DMS53 treated with DMSO at 0.1 percent for 48 hours (cell line): ENCODE results near the gene FIGN.

Experiments used
- DNase-seq: peaks from one replicate; lab custom pipeline; 2025; ENCODE audit not compliant: unreplicated experiment; lab: John Stamatoyannopoulos, UW

Gene FIGN

GRCh38 chr2:163617517-163617916 lies 118.3 kb downstream of the FIGN start:
- DNase-seq: no peak

GRCh38 chr2:163613266-163613731 lies 122.5 kb downstream of the FIGN start:
- no peak for DNase-seq

- DNase-seq: no peak
These were observed 123.5 kb downstream of the FIGN start for GRCh38 chr2:163612332-163612731.

DNA sequence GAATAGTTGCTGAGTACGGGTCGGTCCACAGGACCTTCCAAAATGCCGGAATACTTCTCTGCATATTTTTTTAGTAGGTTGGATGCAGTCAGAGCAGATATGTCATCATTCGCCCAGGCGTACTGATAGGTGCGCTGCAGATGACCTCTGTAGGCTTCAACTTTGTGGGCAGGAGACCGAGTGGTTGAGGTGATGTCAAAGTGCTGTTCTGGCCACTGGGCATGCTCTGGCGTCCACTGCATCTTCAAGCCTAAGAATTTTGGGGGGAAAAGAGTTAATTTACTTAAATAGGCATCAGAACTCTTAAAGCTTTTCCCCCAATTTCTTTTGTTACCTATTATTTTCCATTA lies 124.3 kb downstream of the FIGN start:
- no peak for DNase-seq

- no peak for DNase-seq
These were observed 124.8 kb downstream of the FIGN start for GRCh38 chr2:163610817-163611556.

- no peak for DNase-seq
These were observed 128.2 kb downstream of the FIGN start for GRCh38 chr2:163607630-163608029.

GRCh38 chr2:163606878-163607277 lies 128.9 kb downstream of the FIGN start:
- DNase-seq: no peak

GRCh38 chr2:163605779-163606178 lies 130.0 kb downstream of the FIGN start:
- DNase-seq: no peak

DNA sequence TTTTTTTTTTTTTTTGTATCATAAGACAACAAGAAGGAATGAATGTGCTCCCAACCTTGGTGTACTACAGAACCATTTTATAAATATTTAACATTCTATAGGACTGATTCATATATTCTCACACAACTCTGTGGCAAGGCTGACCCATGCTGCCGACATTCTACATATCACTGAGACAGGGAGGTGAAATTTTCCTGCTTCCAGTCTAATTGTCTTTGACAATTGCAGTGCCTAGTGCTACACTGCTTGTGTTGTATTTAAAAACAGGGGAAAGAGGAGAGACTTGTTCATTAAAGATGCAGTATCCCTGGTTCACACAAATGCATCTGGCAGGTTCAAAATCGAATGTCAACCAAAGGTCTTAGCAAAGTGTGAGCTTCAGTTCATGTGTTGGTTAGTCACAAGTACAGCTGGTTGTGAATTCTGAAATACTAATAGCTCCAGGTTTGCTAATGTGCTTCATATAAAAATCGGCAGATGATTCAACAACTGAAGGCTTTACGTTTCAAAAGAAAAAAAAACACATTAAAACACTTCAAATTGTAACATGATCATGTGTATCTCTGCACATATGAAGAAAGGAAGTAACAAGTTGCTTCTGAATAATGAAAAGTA lies 130.8 kb downstream of the FIGN start:
- DNase-seq: no peak

DNA sequence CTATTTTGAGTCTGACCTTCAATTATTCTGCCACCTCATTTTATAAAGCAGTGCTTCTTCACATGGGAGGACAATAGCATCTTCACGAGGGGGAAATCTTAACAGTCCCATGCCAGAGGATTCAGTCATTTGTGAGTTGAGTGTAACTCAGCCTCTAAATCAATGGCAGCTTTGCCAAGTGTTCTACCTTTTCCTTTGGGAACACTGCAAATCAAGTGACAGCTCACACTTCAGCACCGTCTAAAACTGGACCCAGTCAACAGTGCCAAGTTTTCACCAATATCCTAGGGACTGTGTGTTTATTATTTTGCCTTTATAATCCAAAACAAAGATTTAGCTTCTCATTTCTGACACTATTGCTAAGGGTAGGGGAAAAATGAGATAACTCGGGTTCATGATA lies 133.6 kb downstream of the FIGN start:
- DNase-seq: no peak

DNA sequence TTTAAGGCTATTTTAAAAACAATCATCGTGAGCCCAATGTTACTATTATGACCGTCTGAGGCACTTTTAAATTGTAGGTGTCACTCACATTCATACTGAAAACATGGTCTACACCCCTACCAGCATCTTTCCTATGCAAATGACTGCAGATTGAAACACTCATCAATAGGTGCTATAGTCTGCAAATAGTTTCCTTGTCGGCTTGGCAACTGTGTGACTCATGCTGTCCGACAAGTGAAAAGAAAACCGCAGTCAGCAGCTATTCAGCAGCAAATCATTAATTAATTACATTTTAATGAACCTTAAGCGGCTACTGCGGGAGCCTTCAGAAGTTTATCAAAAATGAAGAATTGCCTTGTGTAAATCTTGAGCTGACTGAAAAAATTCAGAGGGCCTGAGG lies 134.4 kb downstream of the FIGN start:
- no peak for DNase-seq

DNA sequence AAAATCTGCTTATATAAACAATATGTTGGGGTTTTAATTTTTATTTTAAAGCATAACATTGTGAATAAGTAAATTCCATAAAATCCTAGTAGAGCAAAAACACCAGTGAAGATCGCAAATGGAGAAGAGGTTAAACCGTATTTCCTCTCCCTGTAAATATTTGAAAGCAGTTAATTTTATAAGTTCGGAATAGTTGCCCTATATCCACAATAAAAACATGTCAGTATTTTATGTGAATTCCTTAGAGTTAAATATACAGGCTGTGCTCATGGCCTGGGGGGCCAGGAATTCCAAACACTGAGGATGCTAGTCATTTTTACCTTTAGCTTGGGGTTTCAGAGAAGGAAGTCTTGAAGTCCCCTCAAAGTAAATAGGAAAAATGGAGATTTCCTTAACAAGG lies 135.0 kb downstream of the FIGN start:
- DNase-seq: no peak

DNA sequence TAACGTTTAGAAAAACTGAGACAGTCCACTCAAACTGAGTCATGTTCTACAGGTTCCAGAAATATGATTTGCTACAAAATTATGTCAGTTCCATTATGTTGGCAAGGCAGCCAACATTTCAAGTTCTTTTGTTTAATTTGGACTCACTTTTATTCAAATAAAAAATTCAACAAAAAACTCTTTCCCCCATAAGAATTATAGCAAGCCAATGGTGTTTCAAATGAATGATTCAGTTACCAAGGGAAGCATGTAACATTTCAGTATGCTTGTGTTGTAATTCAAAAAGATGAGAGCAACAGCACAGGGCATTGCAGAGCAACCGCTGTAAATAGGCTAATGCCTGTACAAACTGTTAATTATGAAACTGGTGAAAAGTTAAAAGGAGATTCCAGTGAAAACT lies 140.8 kb downstream of the FIGN start:
- DNase-seq: no peak

- DNase-seq: no peak
These were observed 141.3 kb downstream of the FIGN start for GRCh38 chr2:163594497-163594896.

DNA sequence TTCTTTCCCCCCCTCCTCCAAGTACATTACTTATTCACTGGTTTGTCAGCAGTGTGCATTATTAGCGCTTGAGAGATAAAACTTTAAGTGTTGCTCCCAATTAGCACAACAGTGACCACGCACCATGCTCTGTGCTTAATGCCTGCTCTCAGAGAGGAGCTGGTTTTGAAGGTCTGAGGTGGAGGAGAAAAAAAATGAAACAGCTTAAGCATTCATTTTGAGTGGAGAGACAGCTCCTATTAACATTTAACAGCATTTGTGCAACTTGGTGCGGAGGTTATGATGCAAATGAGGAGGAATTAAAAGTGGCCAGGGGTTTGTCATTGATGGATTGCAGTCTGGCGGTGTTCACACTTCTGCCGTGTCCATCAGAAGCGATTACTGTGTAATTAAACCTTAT lies 141.8 kb downstream of the FIGN start:
- no peak for DNase-seq

GRCh38 chr2:163592954-163593622 lies 142.7 kb downstream of the FIGN start:
- DNase-seq: no peak

DNA sequence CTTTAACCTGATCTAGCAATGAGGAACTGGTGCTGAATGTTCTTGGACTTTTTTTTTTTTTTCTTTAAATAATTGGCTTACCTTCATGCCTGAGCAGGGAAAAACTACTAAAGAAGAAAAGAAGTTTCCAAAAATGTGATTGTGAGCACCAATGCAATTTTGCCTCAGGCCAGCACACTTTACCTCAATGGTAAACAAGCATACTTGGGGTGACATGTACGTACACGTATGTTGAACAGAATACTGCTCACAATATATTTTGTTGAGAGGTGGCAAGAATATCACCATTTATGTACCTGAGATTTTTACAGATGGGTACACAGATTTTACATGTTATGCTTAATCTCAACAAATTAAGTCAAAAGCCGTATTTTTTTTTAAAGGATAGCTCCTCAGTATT lies 144.3 kb downstream of the FIGN start:
- DNase-seq: no peak

DNA sequence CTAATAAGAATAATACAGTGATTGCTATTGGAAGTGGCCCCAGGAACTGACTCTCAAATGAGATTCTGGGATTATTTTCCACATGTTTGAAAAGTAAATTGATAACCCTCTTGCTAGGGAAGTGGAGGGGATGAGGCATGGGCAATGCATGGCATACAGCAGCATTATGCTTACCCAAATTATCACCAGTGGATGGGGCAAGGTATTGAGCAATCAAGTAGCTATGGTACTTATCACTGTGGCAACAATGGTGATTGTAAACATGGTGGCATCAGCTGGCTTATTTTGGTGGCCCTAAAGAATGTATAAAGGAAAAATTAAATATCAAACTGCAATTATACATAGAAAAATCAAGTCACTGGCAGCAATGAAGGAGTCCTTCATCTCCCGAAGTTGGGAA lies 155.1 kb downstream of the FIGN start:
- DNase-seq: no peak

- no peak for DNase-seq
These were observed 161.5 kb downstream of the FIGN start for GRCh38 chr2:163574309-163574708.

DNA sequence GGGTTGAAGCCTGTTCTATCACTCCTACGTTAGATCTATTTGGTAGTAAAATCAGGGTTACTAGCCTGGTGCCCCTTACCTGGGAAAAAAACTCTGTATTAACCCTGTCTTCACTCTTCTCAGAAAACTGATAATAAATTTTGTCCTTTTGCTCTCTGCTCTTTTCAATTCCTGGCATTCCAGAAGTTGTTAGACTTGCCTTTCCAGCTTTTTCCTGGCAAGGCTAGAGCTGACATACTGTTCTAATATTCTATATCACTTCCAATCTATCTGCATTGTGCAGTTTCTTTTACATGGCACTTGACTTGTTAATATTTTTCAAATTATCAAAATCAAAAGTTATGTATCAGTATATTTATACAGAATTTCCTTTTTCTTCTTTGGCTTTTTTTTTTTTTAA lies 162.2 kb downstream of the FIGN start:
- DNase-seq: no peak

DNA sequence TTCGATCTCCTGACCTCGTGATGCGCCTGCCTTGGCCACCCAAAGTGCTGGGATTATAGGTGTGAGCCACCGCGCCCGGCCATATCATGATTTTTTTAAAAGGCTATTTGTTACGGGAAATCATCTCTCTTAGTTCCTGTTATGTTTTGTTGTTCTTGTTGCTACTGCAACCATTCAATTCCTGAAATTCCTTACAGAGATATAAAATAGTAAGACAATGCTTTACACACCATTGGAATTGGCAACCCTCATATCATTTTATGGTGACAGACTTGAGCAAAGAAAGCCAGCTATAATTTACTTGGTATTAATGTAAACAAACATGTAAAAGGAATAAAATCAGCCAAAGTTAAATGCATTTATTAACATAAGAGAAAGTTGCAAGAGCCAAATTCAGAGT lies 163.0 kb downstream of the FIGN start:
- DNase-seq: no peak

GRCh38 chr2:163571423-163572102 lies 164.2 kb downstream of the FIGN start:
- DNase-seq: no peak
